ENCODE data around the gene PEX12. TPM values are rescaled to one million over a fixed set of nuclear protein-coding genes. Genes with fewer than 3 reads are reported as not detected.

The PEX12 gene
- total RNA-seq, 4 donors from 2014 or later = 3.8 to 7.7 (median 6.8) TPM

DNA sequence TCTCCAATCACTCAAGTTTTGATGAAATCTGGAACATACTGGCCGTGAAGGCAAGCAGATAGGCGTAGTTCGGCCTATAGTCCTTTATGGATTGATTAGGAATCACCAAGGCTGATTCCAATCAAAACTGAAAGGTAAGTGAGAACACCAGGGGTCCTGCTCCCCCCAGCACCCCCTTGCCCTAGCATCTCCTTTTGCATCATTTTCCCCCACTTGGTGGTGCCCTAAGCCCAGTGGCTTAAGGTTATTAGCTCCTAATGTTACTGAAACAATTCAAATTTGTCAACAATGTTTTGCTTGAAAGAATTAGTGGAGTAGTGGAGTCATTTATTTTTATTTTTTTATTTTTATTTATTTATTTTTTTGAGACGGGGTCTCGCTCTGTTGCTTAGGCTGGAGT lies 22.7 kb downstream of the PEX12 start:
- ATAC-seq = no peak
- TF ChIP-seq, protein P1, sequence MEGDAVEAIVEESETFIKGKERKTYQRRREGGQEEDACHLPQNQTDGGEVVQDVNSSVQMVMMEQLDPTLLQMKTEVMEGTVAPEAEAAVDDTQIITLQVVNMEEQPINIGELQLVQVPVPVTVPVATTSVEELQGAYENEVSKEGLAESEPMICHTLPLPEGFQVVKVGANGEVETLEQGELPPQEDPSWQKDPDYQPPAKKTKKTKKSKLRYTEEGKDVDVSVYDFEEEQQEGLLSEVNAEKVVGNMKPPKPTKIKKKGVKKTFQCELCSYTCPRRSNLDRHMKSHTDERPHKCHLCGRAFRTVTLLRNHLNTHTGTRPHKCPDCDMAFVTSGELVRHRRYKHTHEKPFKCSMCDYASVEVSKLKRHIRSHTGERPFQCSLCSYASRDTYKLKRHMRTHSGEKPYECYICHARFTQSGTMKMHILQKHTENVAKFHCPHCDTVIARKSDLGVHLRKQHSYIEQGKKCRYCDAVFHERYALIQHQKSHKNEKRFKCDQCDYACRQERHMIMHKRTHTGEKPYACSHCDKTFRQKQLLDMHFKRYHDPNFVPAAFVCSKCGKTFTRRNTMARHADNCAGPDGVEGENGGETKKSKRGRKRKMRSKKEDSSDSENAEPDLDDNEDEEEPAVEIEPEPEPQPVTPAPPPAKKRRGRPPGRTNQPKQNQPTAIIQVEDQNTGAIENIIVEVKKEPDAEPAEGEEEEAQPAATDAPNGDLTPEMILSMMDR (IDR thresholded peaks at IDR 0.05) = peak in 2 of 4 experiments; percentile 5 to 48
- TF ChIP-seq POLR2AphosphoS5 (IDR thresholded peaks at IDR 0.05) (no peak), POLR2A (IDR thresholded peaks at IDR 0.05) (no peak), EP300 (IDR thresholded peaks at IDR 0.05) (no peak)
- no peaks in the 10 kb centered on the region for H3K36me3 ChIP-seq
- WGBS, 2 donors (ENCODE audit: low coverage in 1 of 2) = 86 to 93% methylated on average over 5 of the region's 5 CpGs
- no peak overlapping the region for H3K4me3 ChIP-seq
- no peaks in the 10 kb centered on the region for H3K9me3 ChIP-seq
- peaks cover 70% of the 10 kb centered on the region for H3K27me3 ChIP-seq
- no peak overlapping the region for H3K27ac ChIP-seq
- H3K4me1 ChIP-seq = no peaks in the 10 kb centered on the region

DNA sequence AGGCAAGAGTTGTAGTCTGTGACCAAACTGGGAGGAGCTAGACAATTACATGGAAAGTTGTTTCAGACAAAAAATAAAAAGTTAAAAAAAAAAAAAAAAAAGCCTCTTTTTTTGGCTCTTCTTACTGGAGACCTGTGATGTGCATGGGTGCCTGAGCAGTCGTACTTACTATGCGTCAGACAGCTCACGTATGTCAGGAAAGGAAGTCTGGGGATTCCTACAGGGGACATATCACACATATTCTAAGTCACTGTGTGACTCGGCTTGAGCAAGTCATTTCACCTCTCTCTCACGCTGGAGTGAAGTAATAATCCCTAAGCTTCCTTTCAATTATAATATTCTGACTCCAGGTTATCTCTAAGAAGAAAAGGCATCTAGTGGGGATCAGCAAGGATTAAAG lies 23.7 kb downstream of the PEX12 start:
- Histone ChIP-seq H3K9me3 (no peaks in the 10 kb centered on the region), H3K36me3 (no peaks in the 10 kb centered on the region), H3K4me1 (no peaks in the 10 kb centered on the region), H3K4me3 (no peak overlapping the region), H3K27ac (no peak overlapping the region), H3K27me3 (peaks cover 73% of the 10 kb centered on the region)
- WGBS, 2 donors (ENCODE audit: low coverage in 1 of 2) = 54 to 73% methylated on average over 5 of the region's 5 CpGs
- TF ChIP-seq POLR2AphosphoS5 (IDR thresholded peaks at IDR 0.05) = no peak
- TF ChIP-seq EP300 (IDR thresholded peaks at IDR 0.05) = no peak
- no peak for TF ChIP-seq POLR2A (IDR thresholded peaks at IDR 0.05)
- TF ChIP-seq, protein P1 (IDR thresholded peaks at IDR 0.05) = no peak
- ATAC-seq = no peak

DNA sequence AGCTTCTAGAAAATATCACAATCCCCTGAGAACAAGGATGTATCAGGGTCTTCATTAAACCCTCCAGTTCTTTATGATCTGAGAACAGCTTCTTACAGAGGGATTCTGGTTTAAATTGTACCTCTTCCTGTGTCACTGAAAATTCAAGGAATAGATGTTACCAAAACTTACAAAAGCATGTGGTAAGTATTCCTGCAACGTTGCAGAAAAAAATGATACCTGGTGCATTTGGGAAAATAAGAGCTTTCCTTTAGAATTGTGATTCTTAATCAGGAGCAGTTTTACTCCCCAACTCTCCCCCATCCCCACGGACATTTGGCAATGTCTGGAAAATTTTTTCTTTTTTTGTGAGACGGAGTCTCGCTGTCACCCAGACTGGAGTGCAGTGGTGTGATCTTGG lies 25.1 kb downstream of the PEX12 start:
- 63 to 83% methylated on average over 1 to 4 of the region's 4 CpGs for WGBS, 2 donors (ENCODE audit: low coverage in 1 of 2)
- no peak overlapping the region for H3K4me3 ChIP-seq
- H3K27ac ChIP-seq = no peak overlapping the region
- TF ChIP-seq, protein P1 (IDR thresholded peaks at IDR 0.05) = no peak
- TF ChIP-seq EP300 (IDR thresholded peaks at IDR 0.05) (no peak), POLR2A (IDR thresholded peaks at IDR 0.05) (no peak)
- H3K4me1 ChIP-seq = no peaks in the 10 kb centered on the region
- ATAC-seq = no peak
- peaks cover 69% of the 10 kb centered on the region for H3K27me3 ChIP-seq
- H3K36me3 ChIP-seq = no peaks in the 10 kb centered on the region
- H3K9me3 ChIP-seq = no peaks in the 10 kb centered on the region

DNA sequence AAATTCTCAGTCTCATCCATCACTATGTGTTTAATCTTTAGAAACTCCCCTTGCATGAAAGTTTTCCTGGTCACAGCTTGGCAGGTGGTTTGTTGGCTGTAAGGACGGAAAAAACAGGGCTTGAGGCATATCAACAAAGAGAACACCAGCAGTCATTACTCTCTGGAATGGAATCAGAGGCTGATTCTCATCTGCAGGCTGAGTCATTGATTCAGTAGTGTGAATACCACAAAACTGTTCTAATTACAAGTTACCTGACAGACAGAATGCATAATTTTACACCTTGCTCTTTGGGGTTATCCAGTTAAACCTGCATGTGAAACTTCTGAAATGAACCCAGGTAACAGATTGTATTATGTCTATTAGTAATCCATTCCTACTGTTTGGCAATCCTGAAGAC lies 29.4 kb downstream of the PEX12 start:
- H3K27me3 ChIP-seq = peaks cover 44% of the 10 kb centered on the region
- WGBS, 2 donors (ENCODE audit: low coverage in 1 of 2) = 0 to 60% methylated on average over 1 of the region's 1 CpG
- TF ChIP-seq EP300 (IDR thresholded peaks at IDR 0.05) (no peak), POLR2A (IDR thresholded peaks at IDR 0.05) (no peak), POLR2AphosphoS5 (IDR thresholded peaks at IDR 0.05) (no peak)
- TF ChIP-seq, protein P1 (IDR thresholded peaks at IDR 0.05) = no peak
- H3K9me3 ChIP-seq = no peaks in the 10 kb centered on the region
- H3K27ac ChIP-seq = no peak overlapping the region
- no peaks in the 10 kb centered on the region for H3K4me1 ChIP-seq
- no peaks in the 10 kb centered on the region for H3K36me3 ChIP-seq
- no peak for ATAC-seq
- H3K4me3 ChIP-seq = no peak overlapping the region

DNA sequence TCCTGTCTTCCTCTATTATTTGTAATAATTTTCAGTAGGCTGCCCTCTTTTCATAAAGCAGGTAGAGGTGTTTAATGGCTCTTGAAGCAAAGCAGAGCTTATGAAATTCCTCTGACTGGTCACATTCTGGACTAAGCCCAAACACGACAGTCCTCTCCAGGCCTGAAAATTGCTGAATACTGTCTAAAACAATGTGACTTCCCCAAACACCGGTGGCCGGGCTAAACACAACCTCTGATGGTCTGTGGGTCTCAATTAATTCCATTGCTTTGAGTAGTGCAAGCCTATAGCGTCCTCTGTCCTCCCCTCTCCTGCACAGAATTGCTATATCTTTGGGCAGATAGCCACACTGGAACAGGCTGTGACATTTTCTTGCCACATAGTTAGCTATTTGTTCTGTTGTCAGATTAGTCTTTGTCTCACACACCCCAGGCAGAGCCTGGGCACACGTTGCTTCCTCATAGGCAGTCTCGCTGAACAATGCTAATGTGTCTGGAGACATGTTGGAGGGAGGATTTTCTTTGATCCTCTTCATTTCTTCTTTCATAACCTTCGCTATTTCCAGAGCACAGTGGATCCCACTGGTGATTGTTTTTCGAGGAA lies 30.1 kb downstream of the PEX12 start:
- Histone ChIP-seq H3K4me3 (no peak overlapping the region), H3K27ac (no peak overlapping the region), H3K9me3 (no peaks in the 10 kb centered on the region), H3K4me1 (no peaks in the 10 kb centered on the region), H3K36me3 (no peaks in the 10 kb centered on the region), H3K27me3 (peaks cover 40% of the 10 kb centered on the region)
- ATAC-seq = no peak
- TF ChIP-seq POLR2AphosphoS5 (IDR thresholded peaks at IDR 0.05) (no peak), POLR2A (IDR thresholded peaks at IDR 0.05) (no peak), EP300 (IDR thresholded peaks at IDR 0.05) (no peak)
- TF ChIP-seq, protein P1 (IDR thresholded peaks at IDR 0.05) = no peak
- 47 to 49% methylated on average over 4 to 8 of the region's 8 CpGs for WGBS, 2 donors (ENCODE audit: low coverage in 1 of 2)
